Measurements from ENCODE around the gene AMOTL1. TPM values are rescaled to one million over a fixed set of nuclear protein-coding genes. Genes with fewer than 3 reads are reported as not detected.

The AMOTL1 gene
- total RNA-seq, result 47.1 and 57.3 TPM in 2 replicates

DNA sequence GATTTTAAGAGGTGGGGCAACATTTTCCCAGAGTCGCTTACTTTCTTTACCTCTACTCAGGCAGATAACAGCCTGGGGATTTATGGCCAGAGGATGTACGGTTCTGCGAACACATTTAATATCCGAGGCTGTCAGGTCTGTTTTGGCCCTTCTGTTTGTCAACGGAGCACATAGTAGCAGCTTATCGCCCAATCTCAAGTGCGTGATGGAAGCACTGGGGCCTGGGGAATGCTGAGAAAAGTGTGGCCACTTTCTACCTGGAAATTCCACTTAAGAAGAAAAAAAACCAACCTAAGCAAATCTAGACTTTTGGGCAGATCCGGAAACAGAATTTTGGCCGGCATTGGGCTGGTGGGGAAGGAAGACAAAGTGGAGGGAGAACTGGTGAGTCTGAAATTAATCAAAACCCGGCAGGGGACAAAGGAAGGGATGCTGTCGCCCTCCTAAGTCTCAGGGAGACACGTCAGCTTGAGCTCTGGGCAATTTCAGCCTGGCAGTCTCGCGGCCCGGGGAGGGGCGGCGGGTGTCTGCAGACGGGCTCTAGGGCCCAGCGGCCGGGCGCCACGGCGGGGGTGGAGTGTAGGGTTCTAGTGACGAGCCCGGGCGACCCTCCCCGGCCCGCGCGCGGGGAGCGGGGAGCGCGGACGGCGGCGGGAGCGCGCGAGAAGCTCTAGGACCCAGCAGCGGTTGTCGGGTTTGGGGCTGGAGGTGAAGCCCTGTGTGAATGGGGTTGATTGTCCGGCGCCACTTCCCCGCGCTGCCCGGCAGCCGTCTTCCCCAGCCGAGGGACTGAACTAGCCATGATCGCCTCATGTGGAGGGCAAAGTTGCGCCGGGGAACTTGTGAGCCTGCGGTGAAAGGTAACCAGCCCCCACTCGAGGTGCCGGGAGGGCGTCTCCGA, at the start of gene AMOTL1:
Gene AMOTL1 (plus strand): TSS at position 656 of the 901 bp plus-strand sequence. CDS start 156 bp downstream, at position 812.

Other genes with a start within 250 kb of the AMOTL1 start
- gene FUT4, start 224.4 kb upstream of the AMOTL1 start, total RNA-seq, result 6.2 and 6.7 TPM in 2 replicates
- gene PIWIL4, start 201.0 kb upstream of the AMOTL1 start, total RNA-seq, result 1.9 and 2.0 TPM in 2 replicates
- gene CWC15, start 205.2 kb downstream of the AMOTL1 start, total RNA-seq, result 38.0 and 43.1 TPM in 2 replicates
- 0.56 and 0.77 TPM in 2 replicates for gene KDM4D, start 205.4 kb downstream of the AMOTL1 start, total RNA-seq

All from regular cardiac myocyte (primary cell).